Measurements from ENCODE around the gene TFAP2B.

DNA sequence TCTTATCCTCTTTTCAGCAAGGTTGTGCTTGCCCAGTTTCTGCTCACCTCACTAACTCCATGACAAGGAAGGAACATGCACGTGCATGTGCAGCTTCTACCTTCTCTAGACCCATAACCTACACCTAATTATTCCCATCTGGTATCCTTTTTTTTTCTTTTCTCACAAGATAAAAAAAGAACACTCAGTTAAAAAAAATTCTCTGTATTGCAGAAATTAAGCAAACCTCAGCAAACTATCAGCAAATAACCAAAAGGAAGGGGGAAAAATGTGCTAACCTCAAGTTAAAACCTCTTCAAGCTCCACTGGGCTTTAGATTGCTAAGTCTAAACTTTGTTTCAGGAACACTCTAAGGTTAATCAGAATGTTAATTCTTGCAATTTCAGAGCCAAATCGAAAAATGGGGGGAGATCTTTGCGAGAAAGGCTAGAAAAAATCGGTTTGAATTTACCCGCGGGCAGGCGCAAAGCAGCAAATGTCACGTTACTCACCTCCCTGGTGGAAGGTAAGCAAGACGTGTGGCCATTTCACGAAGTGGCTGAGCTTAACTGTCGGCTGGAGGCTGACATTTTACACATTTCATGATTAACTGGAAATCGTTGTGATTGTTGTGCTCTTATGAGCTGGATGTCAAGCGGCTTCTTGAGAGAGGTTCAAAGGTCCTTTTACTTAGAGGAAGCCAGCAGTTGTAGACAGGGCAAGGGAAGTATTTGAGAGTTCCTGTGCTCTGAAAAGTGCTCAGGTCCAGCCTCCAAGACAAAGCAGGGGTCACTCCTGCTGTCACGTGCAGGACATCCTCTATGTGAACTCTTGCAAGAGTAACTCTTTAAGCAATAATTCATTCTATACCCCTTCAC is 19.1 kb downstream of the TFAP2B start:
- TF ChIP-seq, protein P1, sequence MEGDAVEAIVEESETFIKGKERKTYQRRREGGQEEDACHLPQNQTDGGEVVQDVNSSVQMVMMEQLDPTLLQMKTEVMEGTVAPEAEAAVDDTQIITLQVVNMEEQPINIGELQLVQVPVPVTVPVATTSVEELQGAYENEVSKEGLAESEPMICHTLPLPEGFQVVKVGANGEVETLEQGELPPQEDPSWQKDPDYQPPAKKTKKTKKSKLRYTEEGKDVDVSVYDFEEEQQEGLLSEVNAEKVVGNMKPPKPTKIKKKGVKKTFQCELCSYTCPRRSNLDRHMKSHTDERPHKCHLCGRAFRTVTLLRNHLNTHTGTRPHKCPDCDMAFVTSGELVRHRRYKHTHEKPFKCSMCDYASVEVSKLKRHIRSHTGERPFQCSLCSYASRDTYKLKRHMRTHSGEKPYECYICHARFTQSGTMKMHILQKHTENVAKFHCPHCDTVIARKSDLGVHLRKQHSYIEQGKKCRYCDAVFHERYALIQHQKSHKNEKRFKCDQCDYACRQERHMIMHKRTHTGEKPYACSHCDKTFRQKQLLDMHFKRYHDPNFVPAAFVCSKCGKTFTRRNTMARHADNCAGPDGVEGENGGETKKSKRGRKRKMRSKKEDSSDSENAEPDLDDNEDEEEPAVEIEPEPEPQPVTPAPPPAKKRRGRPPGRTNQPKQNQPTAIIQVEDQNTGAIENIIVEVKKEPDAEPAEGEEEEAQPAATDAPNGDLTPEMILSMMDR (conservative IDR thresholded peaks at IDR 0.05; ENCODE audit: low read length), result no peak
- no peak for TF ChIP-seq EZH2phosphoT487 (IDR thresholded peaks at IDR 0.05; ENCODE audit: borderline replicate concordance)

Measured in Loucy (cell line).